Adrenal gland (tissue), 12 donors: Measurements from ENCODE around the gene JARID2. TPM values are rescaled to one million over a fixed set of nuclear protein-coding genes. Genes with fewer than 3 reads are reported as not detected.
"Not testable (repeated sequence)": the region's sequence is repeated elsewhere in the genome, so short reads cannot be mapped to it uniquely, and the experiment has no call there.

ENCODE experiments used
- DNase-seq, 7 donors: peaks; one replicate each; pipeline ENCODE4 v3.0.0-alpha.2; 2019 to 2020
- H3K27ac ChIP-seq, 5 donors: fragments of 200-600 bp; sonication (generic) in 4 of 5; 1 replicate in 3 of 5; 2 replicates in 2 of 5; pipeline versions ENCODE4 v1.5.1 to v1.8.0; 2016 to 2020; ENCODE audit warnings: mild to moderate bottlenecking in 1 of 5
- H3K27me3 ChIP-seq: fragments of 200-600 bp; 2 replicates; pipeline ENCODE4 v1.8.0; 2021
- H3K36me3 ChIP-seq, 2 donors: fragments of 200-600 bp; replicated peaks in 1 of 2; 1 replicate in 1 of 2; 2 replicates in 1 of 2; pipeline versions ENCODE4 v1.5.1 to v1.8.0; 2018 to 2022
- H3K4me1 ChIP-seq, 2 donors: fragments of 200-600 bp; replicated peaks in 1 of 2; 1 replicate in 1 of 2; 2 replicates in 1 of 2; pipeline versions ENCODE4 v1.5.1 to v1.8.0; 2018 to 2021
- H3K4me3 ChIP-seq, 4 donors: fragments of 200-600 bp; sonication (generic) in 3 of 4; one replicate each; pipeline ENCODE4 v1.5.1; 2016 to 2018
- H3K9me3 ChIP-seq, 3 donors: fragments of 200-600 bp; sonication (generic) in 1 of 3; replicated peaks in 1 of 3; 1 replicate in 2 of 3; 2 replicates in 1 of 3; pipeline versions ENCODE4 v1.5.1 to v1.8.0; 2016 to 2021
- CTCF ChIP-seq, 6 experiments: fragments of 450-650 bp in 4 of 6; fragments of 200-600 bp in 2 of 6; sonication (generic) in 1 of 6; IDR thresholded peaks; 1 replicate in 5 of 6; 2 replicates in 1 of 6; pipeline versions ENCODE4 v1.5.1 to v1.8.0; 2016 to 2021; ENCODE audit warnings: antibody characterized with exemption in 6 of 6, mild to moderate bottlenecking in 2 of 6, moderate library complexity in 1 of 6
- POLR2A ChIP-seq, 2 donors: fragments of 450-650 bp; IDR thresholded peaks; one replicate each; pipeline ENCODE4 v1.6.1; 2017; ENCODE audit warnings: antibody characterized with exemption in 2 of 2, mild to moderate bottlenecking in 2 of 2, moderate library complexity in 1 of 2
- WGBS, 4 donors: extraction: QIAGEN DNeasy Blood & Tissue Kit in 2 of 4; methylation state at CpG; one replicate each; pipeline versions ENCODE4 v1.1.5 to v1.1.7; 2013 to 2017; 5-methylcytosine and 5-hydroxymethylcytosine counted together
- intact Hi-C, 2 donors: fragments of 100-400 bp; cut with DNase I; formaldehyde crosslinking; loops; one replicate each; pipeline versions ENCODE4 v1.14.1 to v1.15.0; 2022 to 2023
- polyA plus RNA-seq, 3 donors: library from polyadenylated mRNA; stranded (reverse); fragments of 200-250 nt in 2 of 3; fragments of 350-450 nt in 1 of 3; fragmentation: Illumina TruSeq in 1 of 3; extraction: RNeasy Lipid Tissue Mini Kit (QIAGEN cat#74804) in 1 of 3; gene quantifications; one replicate each; pipeline ENCODE4 v1.2.3, GENCODE V29; 2013 to 2014
- total RNA-seq, 9 donors: library from RNA; depleted of rRNA in 4 of 9; stranded (reverse); fragments of >200 nt in 4 of 9; fragments of 120-200 nt in 1 of 9; fragmentation: NEBNext Ultra II Directional in 1 of 9; extraction: Animal tissue kit (Norgen Biotek cat#: 25700) in 1 of 9; gene quantifications; one replicate each; pipeline versions ENCODE4 v1.1.0 to v1.2.4, GENCODE V29; 2013 to 2023
- donor health status: healthy with polysubstance abuse.
- donor health status: Bipolar disorder and iron deficiency.
- donor health status: DM: yes; HTN: yes; CAD: no.
- donor health status: DM: no; HTN: no; CAD: no.
- donor health status: DM: no; HTN: no; CAD: no.
- donor health status: DM: yes; HTN: yes; CAD: no.

JARID2 gene
- total and polyA plus RNA-seq, 12 donors: 3.0 to 13.6 (median 8.2) TPM

- Histone ChIP-seq H3K27me3 (no peaks in the 10 kb centered on the region), H3K36me3 (no peaks in the 10 kb centered on the region), H3K27ac (no peak overlapping the region), H3K9me3 (no peaks in the 10 kb centered on the region), H3K4me3 (no peak overlapping the region), H3K4me1 (peaks cover 0 to 31% of the 10 kb centered on the region in 2 donors)
- DNase-seq: no peak
- TF ChIP-seq CTCF (IDR thresholded peaks at IDR 0.05) (no peak), POLR2A (IDR thresholded peaks at IDR 0.05) (no peak)
- 72 to 85% (median 76%) methylated on average over 5 of the region's 5 CpGs for WGBS, 4 donors
- intact Hi-C loops: no loop called here
Measured at GRCh38 chr6:15296249-15296648, 50.4 kb downstream of the JARID2 start.

- H3K9me3 ChIP-seq: no peaks in the 10 kb centered on the region
- WGBS, 4 donors: 76 to 90% (median 86%) methylated on average over 2 of the region's 2 CpGs
- H3K4me3 ChIP-seq: no peak overlapping the region
- H3K27me3 ChIP-seq: no peaks in the 10 kb centered on the region
- TF ChIP-seq CTCF (IDR thresholded peaks at IDR 0.05): no peak
- no peak for TF ChIP-seq POLR2A (IDR thresholded peaks at IDR 0.05)
- intact Hi-C loops: no loop called here
- H3K27ac ChIP-seq: no peak overlapping the region
- peaks cover 0 to 31% of the 10 kb centered on the region in 2 donors for H3K4me1 ChIP-seq
- no peak for DNase-seq
- H3K36me3 ChIP-seq: no peaks in the 10 kb centered on the region
Measured at GRCh38 chr6:15296735-15297134, 50.9 kb downstream of the JARID2 start.

- H3K4me1 ChIP-seq: peaks cover 0 to 31% of the 10 kb centered on the region in 2 donors
- intact Hi-C loops: not testable (repeated sequence)
- WGBS, 4 donors: 92 to 97% (median 94%) methylated on average over 12 of the region's 12 CpGs
Measured at GRCh38 chr6:15297167-15297566, 51.3 kb downstream of the JARID2 start.

GRCh38 chr6:15297895-15298590, 52.2 kb downstream of the JARID2 start:
- 85 to 93% (median 91%) methylated on average over 9 of the region's 9 CpGs for WGBS, 4 donors

More at GRCh38 chr6:15297167-15297566, 51.3 kb downstream of the JARID2 start:
- not testable (repeated sequence) for H3K27ac ChIP-seq, H3K27me3 ChIP-seq, H3K4me3 ChIP-seq, H3K9me3 ChIP-seq, DNase-seq, H3K36me3 ChIP-seq

More at GRCh38 chr6:15297895-15298590, 52.2 kb downstream of the JARID2 start:
- intact Hi-C loops: no loop called here
- no peak for DNase-seq
- Histone ChIP-seq H3K27me3 (no peaks in the 10 kb centered on the region), H3K36me3 (no peaks in the 10 kb centered on the region), H3K4me1 (peaks cover 2 to 32% of the 10 kb centered on the region in 2 donors), H3K4me3 (no peak overlapping the region), H3K27ac (no peak overlapping the region), H3K9me3 (no peaks in the 10 kb centered on the region)
- no peak for TF ChIP-seq POLR2A (IDR thresholded peaks at IDR 0.05)
- TF ChIP-seq CTCF (IDR thresholded peaks at IDR 0.05): no peak
